CD4-positive, alpha-beta memory T cell (primary cell): ENCODE data around the gene MED31. TPM values are rescaled to one million over a fixed set of nuclear protein-coding genes. Genes with fewer than 3 reads are reported as not detected.
"Not testable (repeated sequence)": the region's sequence is repeated elsewhere in the genome, so short reads cannot be mapped to it uniquely, and the experiment has no call there.

Experiments
- CTCF ChIA-PET: fragments of 350-600 bp; sonication (Branson Sonifier 250); formaldehyde crosslinking; loops from one replicate; lab custom pipeline; 2021; ENCODE audit warnings: inconsistent platforms; ENCODE audit not compliant: partially characterized antibody; lab: Charles Lee
- POLR2A ChIA-PET: fragments of 350-600 bp; sonication (Branson Sonifier 250); formaldehyde crosslinking; loops from one replicate; lab custom pipeline; 2021; ENCODE audit not compliant: partially characterized antibody; lab: Charles Lee
- DNase-seq, 5 donors: peaks; one replicate each; pipeline versions ENCODE4 v3.0.0 to v3.0.0-alpha.2; 2020 to 2022; ENCODE audit warnings: mixed read lengths in 1 of 5
- H3K27ac ChIP-seq: one replicate; pipeline ENCODE4 v1.7.0; 2013; ENCODE audit warnings: low read depth, low read length
- H3K27me3 ChIP-seq: 2 replicates; pipeline ENCODE4 v1.7.0; 2013; ENCODE audit warnings: mild to moderate bottlenecking, low read length, moderate library complexity; ENCODE audit not compliant: insufficient read depth
- H3K36me3 ChIP-seq: 2 replicates; pipeline ENCODE4 v1.7.0; 2013; ENCODE audit warnings: mild to moderate bottlenecking, low read length, moderate library complexity; ENCODE audit not compliant: insufficient read depth
- H3K4me1 ChIP-seq: 2 replicates; pipeline ENCODE4 v1.7.0; 2013; ENCODE audit warnings: mild to moderate bottlenecking, low read length, moderate library complexity; ENCODE audit not compliant: insufficient read depth
- H3K4me3 ChIP-seq, 2 donors: one replicate each; pipeline ENCODE4 v1.7.0; 2013; ENCODE audit warnings: low read length in 2 of 2, mild to moderate bottlenecking in 1 of 2
- H3K9me3 ChIP-seq, 2 donors: one replicate each; pipeline ENCODE4 v1.7.0; 2013; ENCODE audit warnings: low read length in 2 of 2, control low read depth in 1 of 2; ENCODE audit not compliant: control insufficient read depth in 1 of 2
- H3K27ac Mint-ChIP-seq, 7 donors: one replicate each; pipeline ENCODE4 v1.8.0; 2020 to 2021; ENCODE audit warnings: mixed read lengths in 7 of 7, mild to moderate bottlenecking in 6 of 7, inconsistent platforms in 3 of 7, moderate library complexity in 3 of 7
- H3K27me3 Mint-ChIP-seq, 2 donors: one replicate each; pipeline ENCODE4 v1.8.0; 2020 to 2021; ENCODE audit warnings: mixed read lengths in 2 of 2
- H3K36me3 Mint-ChIP-seq, 2 donors: one replicate each; pipeline ENCODE4 v1.8.0; 2020 to 2021; ENCODE audit warnings: mixed read lengths in 2 of 2, inconsistent platforms in 1 of 2, mild to moderate bottlenecking in 1 of 2
- H3K4me1 Mint-ChIP-seq, 4 donors: one replicate each; pipeline ENCODE4 v1.8.0; 2020 to 2021; ENCODE audit warnings: mixed read lengths in 4 of 4, mild to moderate bottlenecking in 1 of 4
- H3K4me3 Mint-ChIP-seq, 8 donors: one replicate each; pipeline ENCODE4 v1.8.0; 2020 to 2021; ENCODE audit warnings: mixed read lengths in 8 of 8, mild to moderate bottlenecking in 7 of 8, moderate library complexity in 6 of 8, inconsistent platforms in 3 of 8
- H3K9me3 Mint-ChIP-seq, 8 donors: one replicate each; pipeline ENCODE4 v1.8.0; 2020 to 2021; ENCODE audit warnings: mixed read lengths in 8 of 8, mild to moderate bottlenecking in 5 of 8, inconsistent platforms in 3 of 8, moderate library complexity in 1 of 8
- intact Hi-C: fragments of 100-400 bp; cut with micrococcal nuclease; formaldehyde crosslinking; loops from one replicate; pipeline ENCODE4 v1.15.1; 2023
- polyA plus RNA-seq, 2 donors: library from polyadenylated mRNA; unstranded; fragments of 300-500 nt; fragmentation: Illumina TruSeq; gene quantifications; one replicate each; pipeline ENCODE4 v1.2.3, GENCODE V29; 2021
- total RNA-seq, 2 experiments: library from RNA; stranded (reverse); gene quantifications; one replicate each; pipeline ENCODE4 v1.2.3, GENCODE V29; 2021

The MED31 gene
- total and polyA plus RNA-seq, 4 experiments from 2014 or later: 25.6 to 44.7 (median 33.3) TPM

GRCh38 chr17:6656797-6657632 is 5.6 kb upstream of the MED31 start:
- peaks cover 5 to 14% of the 10 kb centered on the region in 2 donors for H3K36me3 Mint-ChIP-seq
- H3K27me3 ChIP-seq, H3K9me3 Mint-ChIP-seq, H3K9me3 ChIP-seq, H3K36me3 ChIP-seq, H3K27me3 Mint-ChIP-seq: not testable (repeated sequence)
- peak; percentile 70 to 78 (median 75) for DNase-seq
- intact Hi-C loops: loop anchor here (10.0 kb wide), 1 partner anchor 212 kb away; the partner anchor contains the start of gene PIMREG
- H3K4me1 Mint-ChIP-seq: peaks cover 27 to 70% (median 54%) of the 10 kb centered on the region in 4 donors
- peak overlapping the region; percentile 80 to 96 (median 94) for H3K4me3 Mint-ChIP-seq
- peaks cover 36% of the 10 kb centered on the region for H3K4me1 ChIP-seq
- ChIA-PET CTCF (interaction anchor here (1.0 kb wide), 1 partner anchor 15 kb away, joined by 3 read pairs; no protein-coding TSS in a partner anchor), POLR2A (interaction anchor here (0.8 to 1.5 kb wide), 5 partner anchors 8 to 358 kb away, joined by 3 to 30 read pairs (median 3); partner anchors contain the start of genes KIAA0753, TXNDC17 and XAF1)
- H3K27ac Mint-ChIP-seq: peak overlapping the region; percentile 86 to 96 (median 92)
- H3K27ac ChIP-seq: peak overlapping the region; percentile 67
- H3K4me3 ChIP-seq: peak overlapping the region; percentile 57 to 69

DNA sequence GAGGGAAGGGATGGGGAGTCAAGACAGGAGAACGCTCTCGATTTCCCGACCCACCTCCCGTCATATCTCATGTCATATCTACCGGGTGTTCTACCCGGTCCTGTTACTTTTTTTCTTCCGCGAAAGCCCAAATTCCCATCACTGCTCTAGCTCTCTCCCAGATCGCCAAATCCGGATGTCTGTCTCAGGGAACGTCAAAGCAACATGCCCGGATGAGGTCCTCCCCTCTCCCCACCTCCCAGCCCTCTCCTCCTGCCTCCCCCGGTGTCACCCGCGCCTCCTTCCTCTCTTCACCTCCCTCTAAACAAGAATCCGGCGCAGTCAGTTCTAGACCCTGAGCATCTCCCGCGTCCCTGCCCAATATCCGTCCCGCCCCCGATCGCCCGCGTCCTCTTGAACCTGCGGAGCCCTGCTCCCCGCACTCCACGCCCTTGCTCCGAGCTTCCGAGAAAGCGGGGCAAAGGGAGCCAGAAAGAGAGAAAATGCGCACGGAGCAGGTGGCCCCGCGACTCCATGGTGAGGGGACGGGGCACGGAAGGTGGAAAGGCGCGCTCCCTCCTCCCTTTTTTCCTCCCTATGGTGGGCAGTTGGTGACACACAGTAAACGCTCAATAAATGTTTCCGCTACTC is 4.4 kb upstream of the MED31 start:
- H3K27me3 ChIP-seq, CTCF ChIA-PET, H3K27me3 Mint-ChIP-seq, H3K27ac ChIP-seq, POLR2A ChIA-PET, H3K9me3 Mint-ChIP-seq, H3K9me3 ChIP-seq, H3K4me3 ChIP-seq, H3K36me3 ChIP-seq: not testable (repeated sequence)
- intact Hi-C loops: loop anchor here (10.0 kb wide), 1 partner anchor 211 kb away; the partner anchor contains the start of gene PIMREG
- Mint-ChIP-seq H3K4me3 (peak overlapping the region; percentile 79 to 95 (median 86)), H3K36me3 (peaks cover 0 to 15% of the 10 kb centered on the region in 2 donors), H3K27ac (peak overlapping the region in 6 of 7 donors; percentile 19 to 93 (median 71)), H3K4me1 (peaks cover 28 to 71% (median 53%) of the 10 kb centered on the region in 4 donors)
- DNase-seq: peak in 2 of 5 donors; percentile 11 to 25
- peaks cover 40% of the 10 kb centered on the region for H3K4me1 ChIP-seq

- peak overlapping the region in 5 of 7 donors; percentile 2 to 86 (median 62) for H3K27ac Mint-ChIP-seq
- intact Hi-C loops: loop anchor here (10.0 kb wide), 1 partner anchor 210 kb away; the partner anchor contains the start of gene PIMREG
- CTCF ChIA-PET: no interaction called here
Observed at GRCh38 chr17:6654841-6655731, 3.7 kb upstream of the MED31 start.

GRCh38 chr17:6651919-6652452 is 581 bp upstream of the MED31 start:
- CTCF ChIA-PET: interaction anchor here (1.4 kb wide), 1 partner anchor 10 kb away, joined by 9 read pairs; no protein-coding TSS in a partner anchor
- H3K27ac Mint-ChIP-seq: peak overlapping the region; percentile 2 to 90 (median 74)

More at GRCh38 chr17:6654841-6655731, 3.7 kb upstream of the MED31 start:
- no peak overlapping the region for H3K4me3 ChIP-seq
- no peak for DNase-seq
- H3K9me3 Mint-ChIP-seq: peaks cover 0 to 2% (median 0%) of the 10 kb centered on the region in 8 donors
- no peak overlapping the region for H3K27ac ChIP-seq
- H3K4me1 Mint-ChIP-seq: peaks cover 27 to 70% (median 52%) of the 10 kb centered on the region in 4 donors
- H3K36me3 Mint-ChIP-seq: peaks cover 0 to 19% of the 10 kb centered on the region in 2 donors
- H3K27me3 Mint-ChIP-seq: no peaks in the 10 kb centered on the region
- POLR2A ChIA-PET: interaction anchor here (1.2 kb wide), 1 partner anchor 14 kb away, joined by 4 read pairs; the partner anchor contains the start of genes KIAA0753 and TXNDC17
- H3K27me3 ChIP-seq: no peaks in the 10 kb centered on the region
- peak overlapping the region; percentile 62 to 95 (median 81) for H3K4me3 Mint-ChIP-seq
- no peaks in the 10 kb centered on the region for H3K36me3 ChIP-seq
- H3K9me3 ChIP-seq: no peaks in the 10 kb centered on the region
- peaks cover 46% of the 10 kb centered on the region for H3K4me1 ChIP-seq

DNA sequence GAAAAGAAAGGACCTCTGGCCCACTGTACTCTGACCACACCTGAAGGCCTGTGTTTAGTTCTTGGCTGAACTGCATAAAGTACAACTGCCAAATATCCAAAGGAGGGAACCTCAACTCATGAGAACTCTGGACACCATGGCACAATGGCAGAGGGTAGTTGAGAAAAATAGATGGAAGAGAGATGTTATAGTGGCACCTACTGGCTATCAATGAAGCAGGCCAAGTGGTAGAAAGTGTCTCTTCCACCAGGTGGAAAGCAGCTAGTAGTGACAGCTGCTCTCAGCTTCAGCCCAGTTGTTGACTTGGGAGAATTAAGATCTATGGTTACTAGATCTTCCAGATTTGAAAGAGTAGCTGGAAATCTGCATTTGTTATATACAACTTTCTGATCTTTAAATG is 3.2 kb downstream of the MED31 start:
- DNase-seq: no peak
- H3K9me3 Mint-ChIP-seq: peaks cover 0 to 2% (median 0%) of the 10 kb centered on the region in 8 donors
- peak overlapping the region in 1 of 8 donors; percentile 40 for H3K4me3 Mint-ChIP-seq
- Histone ChIP-seq H3K27me3 (no peaks in the 10 kb centered on the region), H3K9me3 (no peaks in the 10 kb centered on the region), H3K27ac (no peak overlapping the region), H3K4me1 (peaks cover 46% of the 10 kb centered on the region), H3K4me3 (no peak overlapping the region), H3K36me3 (peaks cover 22% of the 10 kb centered on the region)
- CTCF ChIA-PET: interaction anchor here (0.7 to 0.9 kb wide), 2 partner anchors 16 to 175 kb away, joined by 3 to 5 read pairs; no protein-coding TSS in a partner anchor
- H3K27me3 Mint-ChIP-seq: no peaks in the 10 kb centered on the region
- POLR2A ChIA-PET: interaction anchor here (0.7 to 0.8 kb wide), 2 partner anchors 8 to 9 kb away, joined by 3 read pairs; a partner anchor contains a TSS
- H3K4me1 Mint-ChIP-seq: peaks cover 29 to 80% (median 53%) of the 10 kb centered on the region in 4 donors
- peaks cover 30 to 68% of the 10 kb centered on the region in 2 donors for H3K36me3 Mint-ChIP-seq
- H3K27ac Mint-ChIP-seq: peak overlapping the region in 6 of 7 donors; percentile 23 to 99 (median 71)
- intact Hi-C loops: loop anchor here (10.0 kb wide), 2 partner anchors 107 to 173 kb away; partner anchors contain the start of gene XAF1

More at GRCh38 chr17:6651919-6652452, 581 bp upstream of the MED31 start:
- Histone ChIP-seq H3K4me1 (peaks cover 50% of the 10 kb centered on the region), H3K27ac (peak overlapping the region; percentile 99), H3K27me3 (no peaks in the 10 kb centered on the region), H3K36me3 (peaks cover 11% of the 10 kb centered on the region), H3K9me3 (no peaks in the 10 kb centered on the region), H3K4me3 (peak overlapping the region; percentile 80 to 83)
- intact Hi-C loops: loop anchor here (1.0 to 10.0 kb wide), 3 partner anchors 12 to 1166 kb away; partner anchors contain the start of genes DERL2, KIAA0753, MIS12 and PIMREG
- Mint-ChIP-seq H3K9me3 (peaks cover 0 to 2% (median 0%) of the 10 kb centered on the region in 8 donors), H3K36me3 (peaks cover 10 to 38% of the 10 kb centered on the region in 2 donors), H3K4me3 (peak overlapping the region; percentile 70 to 99 (median 76)), H3K27me3 (no peaks in the 10 kb centered on the region), H3K4me1 (peaks cover 35 to 79% (median 59%) of the 10 kb centered on the region in 4 donors)
- DNase-seq: peak in 4 of 5 donors; percentile 17 to 57 (median 39)
- POLR2A ChIA-PET: interaction anchor here (3.4 kb wide), 1 partner anchor 12 kb away, joined by 78 read pairs; the partner anchor contains the start of genes KIAA0753 and TXNDC17
